NOMO-1 (cell line): ENCODE data around the gene MAGI2.

Experiments
- DNase-seq, 2 experiments: peaks; one replicate each; lab custom pipeline; 2025; ENCODE audit not compliant: unreplicated experiment in 2 of 2; lab: John Stamatoyannopoulos, UW

Gene MAGI2

GRCh38 chr7:79272938-79273337, 180.5 kb downstream of the MAGI2 start:
- DNase-seq: no peak

- DNase-seq: peak in 1 of 2 experiments; percentile 74
These were observed 181.3 kb downstream of the MAGI2 start for GRCh38 chr7:79272066-79272669.

DNA sequence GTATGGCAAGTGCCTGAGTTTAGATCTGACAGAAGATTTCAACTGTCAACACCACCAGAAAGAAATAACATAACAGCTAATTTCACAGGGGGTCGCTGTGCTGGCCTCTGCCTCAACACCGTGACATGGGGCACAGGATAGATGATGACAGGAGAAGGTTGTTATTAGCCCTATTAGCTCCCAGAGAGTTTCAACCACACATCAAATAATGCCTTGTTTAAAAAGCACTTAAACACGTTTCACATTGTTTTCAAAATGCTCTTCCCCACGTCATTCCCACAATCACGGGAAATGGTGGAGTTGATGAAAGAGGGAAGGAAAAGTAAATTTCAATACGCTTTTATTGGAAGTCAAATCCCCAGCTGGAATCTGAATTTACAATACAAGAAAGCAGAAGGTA, 184.7 kb downstream of the MAGI2 start:
- DNase-seq: no peak

- DNase-seq: peak in 1 of 2 experiments; percentile 16
These were observed 194.6 kb downstream of the MAGI2 start for GRCh38 chr7:79258826-79259225.

DNA sequence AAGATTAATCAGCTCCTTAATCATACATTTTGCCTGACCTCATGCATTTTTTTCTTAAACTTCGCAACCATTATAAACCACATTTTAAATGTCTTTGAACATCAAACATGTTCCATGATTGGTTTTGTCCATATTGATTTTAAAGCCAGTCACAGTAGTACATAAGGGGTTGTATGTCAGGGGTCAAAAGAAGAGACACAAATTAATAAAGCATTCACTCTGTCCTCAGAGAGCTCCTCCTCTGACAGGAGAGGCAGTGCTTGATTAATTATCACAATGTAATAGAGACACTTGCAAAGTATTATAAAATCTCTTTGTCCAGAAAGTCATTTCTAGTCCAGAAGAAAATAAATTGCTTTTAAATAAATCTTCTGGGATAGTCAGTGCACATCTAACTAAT, 195.5 kb downstream of the MAGI2 start:
- DNase-seq: no peak

GRCh38 chr7:79245623-79246249, 207.7 kb downstream of the MAGI2 start:
- DNase-seq: no peak

- no peak for DNase-seq
These were observed 209.0 kb downstream of the MAGI2 start for GRCh38 chr7:79244482-79244881.

DNA sequence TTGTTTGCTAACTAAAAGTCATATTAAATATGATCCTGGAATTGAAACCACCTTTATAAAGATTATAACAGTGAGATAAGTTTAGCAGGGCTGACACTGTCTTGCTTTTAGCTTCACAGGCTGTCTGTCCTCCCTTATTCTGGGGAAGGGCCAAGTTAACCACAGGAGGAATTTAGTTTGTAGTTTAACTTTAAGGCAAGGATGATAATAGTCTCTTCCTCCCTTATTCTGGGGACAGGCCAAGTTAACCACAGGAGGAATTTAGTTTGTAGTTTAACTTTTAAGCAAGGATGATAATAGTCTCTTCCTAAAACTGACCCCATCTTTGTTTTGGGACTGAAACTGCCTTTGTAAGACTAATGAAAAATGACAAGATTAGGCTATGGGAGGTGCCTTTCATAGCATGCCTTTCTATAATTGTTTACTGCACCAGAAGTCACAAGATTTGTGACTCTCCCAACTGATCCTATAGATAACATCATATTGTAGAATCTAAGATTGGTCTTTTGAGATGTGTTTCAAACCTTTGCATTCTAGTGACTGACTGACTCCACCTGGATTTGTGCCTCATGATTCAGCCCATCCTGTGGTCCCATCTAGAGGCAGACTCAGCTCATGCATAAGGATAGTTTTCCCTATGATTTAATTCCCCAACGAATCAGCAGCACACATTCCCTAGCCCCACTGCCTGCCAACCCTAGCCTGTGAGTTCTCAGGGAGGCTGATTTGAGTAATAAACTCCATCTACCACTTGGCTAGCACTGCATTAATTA, 212.0 kb downstream of the MAGI2 start:
- no peak for DNase-seq

- no peak for DNase-seq
These were observed 213.1 kb downstream of the MAGI2 start for GRCh38 chr7:79240413-79240812.

DNA sequence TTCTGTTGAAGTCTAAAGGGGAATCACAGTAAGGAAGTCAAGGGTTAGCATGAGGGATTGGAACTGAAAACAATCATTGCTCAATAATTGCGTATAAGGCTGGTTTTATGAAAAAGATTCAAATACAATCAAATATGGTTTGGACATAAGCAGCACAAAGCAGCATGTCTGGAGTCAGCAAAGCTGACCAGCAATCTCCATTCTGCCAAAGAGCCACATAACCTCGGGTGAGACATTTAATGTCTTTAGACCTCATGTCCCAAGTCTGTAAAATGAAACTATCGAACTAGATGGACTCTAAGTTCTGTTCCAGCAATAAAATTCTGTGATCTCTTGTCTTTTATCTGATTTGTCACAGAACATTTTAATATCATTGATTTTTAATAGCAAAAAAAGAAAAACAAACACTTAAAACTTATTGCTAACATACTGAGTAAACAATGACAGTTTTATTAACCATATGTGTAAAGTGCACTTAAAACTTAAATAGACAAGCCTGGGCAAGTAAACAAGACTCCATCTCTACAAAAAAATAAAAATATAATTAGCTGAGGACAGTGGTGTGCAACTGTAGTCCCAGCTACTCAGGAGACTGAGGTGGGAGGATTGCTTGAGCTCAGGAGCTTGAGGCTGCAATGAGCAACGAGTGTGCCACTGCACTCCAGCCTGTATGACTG, 217.0 kb downstream of the MAGI2 start:
- DNase-seq: no peak

DNA sequence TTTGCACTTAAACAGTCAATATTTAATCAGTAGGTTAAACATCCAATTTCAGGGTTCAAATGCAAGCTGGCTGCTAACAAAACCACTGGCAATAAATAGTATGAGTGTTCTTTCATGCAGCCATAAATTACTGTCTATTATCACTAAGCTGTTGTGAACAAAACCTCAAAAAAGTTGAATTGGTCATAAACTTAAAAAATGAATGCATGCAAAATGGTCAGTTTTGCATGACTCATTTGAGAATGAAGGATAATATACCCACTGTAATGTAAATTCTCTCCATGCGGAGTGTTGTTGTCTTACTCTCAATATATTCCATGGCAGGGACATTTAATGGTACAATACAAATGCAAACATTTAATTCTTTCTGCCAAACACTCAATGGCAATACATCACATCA, 226.4 kb downstream of the MAGI2 start:
- no peak for DNase-seq

DNA sequence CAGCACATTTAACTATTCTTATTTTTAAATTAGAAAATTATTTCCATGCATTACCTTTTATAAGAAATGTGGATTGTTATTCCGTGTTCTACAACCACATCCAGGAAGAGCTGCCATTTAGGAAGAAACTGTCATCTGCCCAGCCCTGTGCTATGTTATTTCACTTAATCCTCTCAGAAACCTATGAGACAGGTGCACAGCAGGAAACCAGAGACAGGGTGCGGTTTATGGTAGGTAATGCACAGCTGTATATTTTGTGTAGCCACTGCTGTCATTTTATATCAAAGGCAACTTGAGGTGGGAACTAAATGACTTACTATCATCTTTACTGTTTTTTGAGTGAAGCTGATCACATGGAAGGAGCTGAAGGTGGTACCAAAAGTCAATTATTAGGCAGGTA, 232.3 kb downstream of the MAGI2 start:
- DNase-seq: no peak

DNA sequence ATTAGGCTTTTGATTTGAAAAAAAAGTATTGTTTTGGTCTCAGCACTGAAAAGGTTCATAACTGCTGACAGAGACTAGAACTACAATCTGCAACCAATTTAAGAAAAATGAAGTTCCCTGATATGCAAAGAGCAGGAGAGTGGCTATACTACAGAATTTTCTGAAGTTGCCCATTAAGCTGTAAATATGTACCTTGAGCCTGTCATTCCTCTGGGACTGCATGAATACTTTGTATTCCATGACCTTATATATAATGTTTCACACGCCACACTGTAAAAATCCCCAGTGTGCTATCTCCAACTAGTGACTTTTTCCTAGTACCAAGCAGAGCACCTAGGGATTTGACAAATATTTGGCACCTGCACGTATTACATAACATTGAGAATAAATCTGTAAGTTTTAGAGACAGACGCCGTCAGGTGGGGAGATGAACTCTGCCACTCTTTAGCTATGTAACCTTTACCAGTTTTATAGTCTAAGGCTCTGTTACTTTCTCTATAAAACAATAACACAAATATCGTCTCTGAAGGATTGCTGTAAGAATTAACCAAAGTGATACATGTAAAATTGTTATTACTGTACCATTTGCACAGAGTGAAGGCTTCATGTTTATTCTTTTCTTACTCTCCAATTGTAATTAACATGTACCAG, 235.4 kb downstream of the MAGI2 start:
- DNase-seq: no peak

DNA sequence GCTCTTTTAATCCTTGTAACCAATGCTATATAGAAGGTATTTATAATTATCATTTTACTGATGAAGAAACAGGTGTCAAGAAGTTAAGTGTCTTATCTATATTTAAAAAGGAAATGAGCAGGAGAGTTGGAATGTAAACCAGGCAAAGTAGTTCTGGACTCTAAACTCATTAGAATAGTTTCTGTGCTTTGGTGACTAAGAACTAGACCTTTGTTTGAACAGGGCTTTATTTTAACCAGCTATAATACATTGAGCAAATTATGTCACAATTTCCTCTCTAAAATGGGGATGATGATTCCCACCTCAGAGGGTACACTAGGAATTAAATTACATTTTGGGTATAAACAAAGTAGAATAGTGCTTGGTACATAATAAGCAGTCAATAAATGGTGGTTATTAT, 236.0 kb downstream of the MAGI2 start:
- DNase-seq: no peak

DNA sequence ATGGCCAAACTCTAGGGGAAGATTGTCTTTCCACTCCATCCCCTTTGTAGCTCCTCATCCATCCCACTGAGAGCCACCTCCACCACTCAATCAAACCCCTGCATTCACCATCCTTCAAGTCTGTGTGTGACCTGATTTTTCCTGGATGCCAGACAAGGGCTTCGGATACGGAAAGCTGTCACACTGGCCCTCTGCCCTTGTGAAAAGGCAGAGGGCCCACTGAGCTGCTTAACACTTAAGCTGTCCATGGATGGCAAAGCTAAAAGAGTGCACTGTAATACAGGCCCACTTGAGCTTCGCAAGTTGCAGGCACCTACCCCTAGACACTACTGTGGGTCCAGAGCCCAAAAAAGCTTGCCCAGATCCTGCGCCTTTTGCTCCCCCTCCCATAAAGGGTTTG, 237.2 kb downstream of the MAGI2 start:
- no peak for DNase-seq

DNA sequence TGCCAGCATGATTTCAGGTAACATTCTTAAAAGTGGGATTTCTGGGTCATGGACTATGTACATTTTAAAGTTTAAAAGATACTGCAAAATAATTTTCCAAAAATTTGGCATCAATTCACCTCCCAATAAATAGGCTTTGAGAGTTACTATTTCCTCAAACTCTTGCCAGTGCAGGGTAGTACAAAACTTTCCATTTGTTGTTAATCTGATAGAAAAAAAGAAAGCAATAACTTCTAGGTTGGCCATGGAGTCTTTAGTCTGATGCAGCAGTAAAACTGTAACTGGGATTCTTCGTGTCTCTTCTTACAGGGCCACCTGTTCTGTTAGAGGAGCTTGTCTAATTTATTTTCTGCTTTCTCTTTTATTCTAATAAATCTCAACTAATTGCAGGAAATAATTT, 241.1 kb downstream of the MAGI2 start:
- DNase-seq: no peak

- no peak for DNase-seq
These were observed 241.7 kb downstream of the MAGI2 start for GRCh38 chr7:79211724-79212123.

GRCh38 chr7:79199961-79200360, 253.5 kb downstream of the MAGI2 start:
- no peak for DNase-seq

GRCh38 chr7:79199266-79199665, 254.2 kb downstream of the MAGI2 start:
- no peak for DNase-seq

DNA sequence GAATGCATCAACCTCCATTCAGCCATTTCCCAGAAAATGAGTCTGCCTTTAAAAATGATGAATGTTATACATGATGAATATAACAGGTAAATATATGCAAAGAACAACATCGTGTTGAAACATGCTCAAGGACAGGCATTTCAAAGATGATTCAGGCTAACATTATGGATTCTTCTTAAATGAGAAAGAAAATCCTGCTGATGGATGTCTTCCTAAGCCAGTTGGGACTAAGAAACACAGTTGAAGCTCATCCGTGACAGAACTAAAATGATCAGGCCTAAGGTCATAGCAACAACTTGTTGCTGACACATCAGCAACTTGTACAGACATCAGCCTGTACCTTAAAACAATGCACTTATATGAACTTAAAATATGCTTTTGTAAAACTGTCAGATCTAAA, 267.9 kb downstream of the MAGI2 start:
- no peak for DNase-seq

GRCh38 chr7:79182283-79182682, 271.2 kb downstream of the MAGI2 start:
- no peak for DNase-seq
